Brain pericyte (primary cell): ENCODE measurements around the gene ZCCHC24.
"Not testable (repeated sequence)": the region's sequence is repeated elsewhere in the genome, so short reads cannot be mapped to it uniquely, and the experiment has no call there.

Experiments used
- DNase-seq: peaks from one replicate; pipeline ENCODE4 v3.0.0-alpha.2; 2012; ENCODE audit warnings: low read depth, low spot score

ZCCHC24 gene

GRCh38 chr10:79347894-79348639, 97.4 kb downstream of the ZCCHC24 start:
- DNase-seq: no peak

GRCh38 chr10:79347226-79347893, 98.1 kb downstream of the ZCCHC24 start, which contains the start of gene PPIF:
Gene PPIF (plus strand): TSS chr10:79347469. CDS start chr10:79347549, 80 bp downstream.
- peak; percentile 78 for DNase-seq

GRCh38 chr10:79346388-79347225, 98.8 kb downstream of the ZCCHC24 start:
- no peak for DNase-seq

GRCh38 chr10:79346012-79346340, 99.4 kb downstream of the ZCCHC24 start:
- no peak for DNase-seq

GRCh38 chr10:79345241-79346011, 100.0 kb downstream of the ZCCHC24 start:
- no peak for DNase-seq

GRCh38 chr10:79344502-79345195, 100.8 kb downstream of the ZCCHC24 start:
- no peak for DNase-seq

GRCh38 chr10:79342811-79343561, 102.4 kb downstream of the ZCCHC24 start:
- no peak for DNase-seq

- DNase-seq: no peak
Measured at GRCh38 chr10:79342295-79342761, 103.1 kb downstream of the ZCCHC24 start.

- no peak for DNase-seq
Measured at GRCh38 chr10:79340646-79341244, 104.7 kb downstream of the ZCCHC24 start.

GRCh38 chr10:79339266-79339665, 106.2 kb downstream of the ZCCHC24 start:
- DNase-seq: no peak

GRCh38 chr10:79337783-79338469, 107.5 kb downstream of the ZCCHC24 start:
- DNase-seq: not testable (repeated sequence)

GRCh38 chr10:79336739-79337138, 108.7 kb downstream of the ZCCHC24 start:
- DNase-seq: peak; percentile 53

GRCh38 chr10:79336276-79336675, 109.1 kb downstream of the ZCCHC24 start:
- DNase-seq: no peak

GRCh38 chr10:79335470-79336235, 109.8 kb downstream of the ZCCHC24 start:
- DNase-seq: no peak

GRCh38 chr10:79335094-79335469, 110.3 kb downstream of the ZCCHC24 start:
- no peak for DNase-seq

GRCh38 chr10:79334573-79334972, 110.9 kb downstream of the ZCCHC24 start:
- no peak for DNase-seq

- DNase-seq: no peak
Measured at GRCh38 chr10:79333513-79333912, 111.9 kb downstream of the ZCCHC24 start.

GRCh38 chr10:79332610-79333315, 112.7 kb downstream of the ZCCHC24 start:
- DNase-seq: not testable (repeated sequence)
